Left lobe of liver (tissue), 2 donors: ENCODE data around the gene HSPBP1. TPM values are rescaled to one million over a fixed set of nuclear protein-coding genes. Genes with fewer than 3 reads are reported as not detected.
A peak's percentile ranks its signal among the peaks of the same experiment; 100 is the strongest.

Source experiments
- ATAC-seq: fragments of 200-7000 bp; cut with Tn5 transposase; one replicate; pipeline ENCODE4 v1.9.1; 2020; ENCODE audit warnings: mild to moderate bottlenecking, moderate library complexity
- DNase-seq: peaks from one replicate; pipeline ENCODE4 v3.0.0-alpha.2; 2020; ENCODE audit warnings: low spot score
- total RNA-seq: library from RNA; stranded (reverse); gene quantifications from one replicate; pipeline ENCODE4 v1.2.1, GENCODE V29; 2021
- donor health status: DM: no; HTN: no; CAD: no; lungs with moderate emphysema.
- donor health status: DM: no; HTN: yes; CAD: no.

The HSPBP1 gene
- total RNA-seq, 1 donor from 2014 or later: 15.7 TPM

GRCh38 chr19:55276720-55277430 is 3.0 kb downstream of the HSPBP1 start:
- DNase-seq (no peak), ATAC-seq (no peak)

- ATAC-seq (no peak), DNase-seq (no peak)
Observed at GRCh38 chr19:55275851-55276719, 3.8 kb downstream of the HSPBP1 start.

GRCh38 chr19:55273978-55274707 is 5.8 kb downstream of the HSPBP1 start:
- DNase-seq (no peak), ATAC-seq (no peak)

- DNase-seq (no peak), ATAC-seq (no peak)
Observed at GRCh38 chr19:55272142-55272541, 7.8 kb downstream of the HSPBP1 start.

- DNase-seq (no peak), ATAC-seq (no peak)
Observed at GRCh38 chr19:55270172-55270942, 9.6 kb downstream of the HSPBP1 start.

GRCh38 chr19:55269299-55269698 is 10.6 kb downstream of the HSPBP1 start:
- DNase-seq (no peak), ATAC-seq (no peak)

- no peak for ATAC-seq
- no peak for DNase-seq
Observed at GRCh38 chr19:55266840-55267239, 13.1 kb downstream of the HSPBP1 start.

GRCh38 chr19:55266404-55266803 is 13.5 kb downstream of the HSPBP1 start:
- no peak for DNase-seq
- ATAC-seq: no peak

GRCh38 chr19:55265723-55266386 is 14.1 kb downstream of the HSPBP1 start:
- DNase-seq: no peak
- ATAC-seq: no peak

- DNase-seq: no peak
- no peak for ATAC-seq
Observed at GRCh38 chr19:55265173-55265572, 14.7 kb downstream of the HSPBP1 start.

GRCh38 chr19:55264531-55264930 is 15.4 kb downstream of the HSPBP1 start:
- ATAC-seq: no peak

GRCh38 chr19:55262359-55262758 is 17.6 kb downstream of the HSPBP1 start:
- ATAC-seq: no peak
- no peak for DNase-seq

More at GRCh38 chr19:55264531-55264930, 15.4 kb downstream of the HSPBP1 start:
- no peak for DNase-seq

GRCh38 chr19:55261671-55262126 is 18.2 kb downstream of the HSPBP1 start:
- no peak for ATAC-seq
- no peak for DNase-seq

GRCh38 chr19:55259540-55260210 is 20.2 kb downstream of the HSPBP1 start:
- DNase-seq (no peak), ATAC-seq (no peak)

- DNase-seq: peak; percentile 99
- ATAC-seq: peak; percentile 91
Observed at GRCh38 chr19:55258828-55259539, 20.9 kb downstream of the HSPBP1 start, which contains the start of gene PPP6R1. TSS of gene PPP6R1 (minus strand) at chr19:55259017. CDS start at chr19:55247103, 11,914 bp downstream.

GRCh38 chr19:55258476-55258827 is 21.5 kb downstream of the HSPBP1 start:
- peak; percentile 26 for ATAC-seq

GRCh38 chr19:55257461-55258420 is 22.2 kb downstream of the HSPBP1 start:
- no peak for ATAC-seq

More at GRCh38 chr19:55258476-55258827, 21.5 kb downstream of the HSPBP1 start:
- DNase-seq: no peak

More at GRCh38 chr19:55257461-55258420, 22.2 kb downstream of the HSPBP1 start:
- DNase-seq: no peak
